CD4-positive, CD25-positive, alpha-beta regulatory T cell (primary cell): Measurements from ENCODE around the gene RTL9. TPM values are rescaled to one million over a fixed set of nuclear protein-coding genes. Genes with fewer than 3 reads are reported as not detected.
A peak's percentile ranks its signal among the peaks of the same experiment; 100 is the strongest.

Source experiments
- ATAC-seq, 2 donors: fragments of 150-1000 bp; cut with Tn5 transposase; one replicate each; pipeline ENCODE4 v1.10.0; 2021; ENCODE audit warnings: low read depth in 2 of 2, moderate number of reproducible peaks in 2 of 2, moderate library complexity in 1 of 2
- DNase-seq, 3 donors: peaks; one replicate each; pipeline versions ENCODE4 v3.0.0 to v3.0.0-alpha.2; 2012 to 2022; ENCODE audit warnings: mixed read lengths in 1 of 3
- H3K27ac ChIP-seq: one replicate; pipeline ENCODE4 v1.7.0; 2013; ENCODE audit warnings: mild to moderate bottlenecking, low read length; ENCODE audit not compliant: insufficient read depth, poor library complexity, severe bottlenecking
- H3K27me3 ChIP-seq: one replicate; pipeline ENCODE4 v1.7.0; 2013; ENCODE audit warnings: low read length; ENCODE audit not compliant: control insufficient read depth, insufficient read depth
- H3K36me3 ChIP-seq: one replicate; pipeline ENCODE4 v1.7.0; 2013; ENCODE audit warnings: mild to moderate bottlenecking, low read length, moderate library complexity; ENCODE audit not compliant: control insufficient read depth, insufficient read depth
- H3K4me1 ChIP-seq: 2 replicates; pipeline ENCODE4 v1.7.0; 2013; ENCODE audit warnings: mild to moderate bottlenecking, low read length; ENCODE audit not compliant: insufficient read depth, control insufficient read depth, poor library complexity, severe bottlenecking
- H3K4me3 ChIP-seq: one replicate; pipeline ENCODE4 v1.7.0; 2013; ENCODE audit warnings: low read depth, mild to moderate bottlenecking, low read length, moderate library complexity
- H3K9me3 ChIP-seq, 2 experiments: 1 replicate in 1 of 2; 2 replicates in 1 of 2; pipeline ENCODE4 v1.7.0; 2013; ENCODE audit warnings: low read length in 2 of 2, mild to moderate bottlenecking in 1 of 2, moderate library complexity in 1 of 2; ENCODE audit not compliant: control insufficient read depth in 2 of 2
- H3K27ac Mint-ChIP-seq, 3 donors: one replicate each; pipeline ENCODE4 v1.8.0; 2020 to 2022; ENCODE audit warnings: mild to moderate bottlenecking in 3 of 3, mixed read lengths in 3 of 3, moderate library complexity in 2 of 3
- H3K27me3 Mint-ChIP-seq: one replicate; pipeline ENCODE4 v1.8.0; 2022; ENCODE audit warnings: mild to moderate bottlenecking, mixed read lengths
- H3K36me3 Mint-ChIP-seq: one replicate; pipeline ENCODE4 v1.8.0; 2020; ENCODE audit warnings: mixed read lengths
- H3K4me1 Mint-ChIP-seq, 4 donors: one replicate each; pipeline ENCODE4 v1.8.0; 2020 to 2022; ENCODE audit warnings: mixed read lengths in 4 of 4, mild to moderate bottlenecking in 1 of 4
- H3K4me3 Mint-ChIP-seq, 4 donors: one replicate each; pipeline ENCODE4 v1.8.0; 2020 to 2022; ENCODE audit warnings: mild to moderate bottlenecking in 4 of 4, mixed read lengths in 4 of 4, moderate library complexity in 3 of 4
- H3K9me3 Mint-ChIP-seq, 7 donors: one replicate each; pipeline ENCODE4 v1.8.0; 2020 to 2022; ENCODE audit warnings: mixed read lengths in 7 of 7, mild to moderate bottlenecking in 3 of 7, moderate library complexity in 2 of 7
- polyA plus RNA-seq, 4 donors: library from polyadenylated mRNA; unstranded; fragments of 300-500 nt; fragmentation: Illumina TruSeq; gene quantifications; one replicate each; pipeline ENCODE4 v1.2.3, GENCODE V29; 2021
- total RNA-seq: library from RNA; stranded (reverse); gene quantifications from one replicate; pipeline ENCODE4 v1.2.3, GENCODE V29; 2022

Gene RTL9
- total and polyA plus RNA-seq, 5 donors from 2014 or later, result not detected

DNA sequence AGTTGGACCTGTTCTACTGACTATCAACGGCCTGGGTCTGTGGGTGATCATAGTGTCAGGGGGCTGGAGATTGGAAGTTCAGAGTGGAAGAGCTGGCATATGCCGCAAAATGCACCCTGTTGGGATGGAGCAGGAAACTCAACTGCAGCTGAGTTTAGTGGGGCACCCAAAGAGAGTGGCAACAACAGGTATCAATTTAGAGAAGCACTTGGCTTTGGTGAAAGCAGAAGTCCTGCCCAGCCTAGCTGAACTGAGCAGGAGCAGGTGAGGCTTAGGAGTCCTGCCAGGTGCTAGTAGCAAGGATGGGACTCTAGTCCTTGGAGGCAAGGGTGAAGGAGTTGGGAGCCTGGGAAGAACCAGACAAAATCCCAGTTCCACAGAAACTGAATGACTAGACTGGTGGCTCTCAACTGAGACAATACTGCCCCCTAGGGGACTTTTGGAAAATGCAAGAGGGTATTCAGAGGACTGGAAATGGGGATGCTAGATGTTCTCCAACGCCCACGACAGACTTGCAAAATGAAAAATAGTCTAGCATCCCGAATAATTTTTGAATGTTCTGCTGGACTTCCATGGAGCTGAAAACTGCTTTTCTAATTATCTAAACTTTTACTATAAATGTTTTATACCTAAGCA lies 49.4 kb downstream of the RTL9 start:
- H3K4me1 ChIP-seq, result peaks cover 3% of the 10 kb centered on the region
- H3K9me3 ChIP-seq, result no peaks in the 10 kb centered on the region
- Mint-ChIP-seq H3K27ac (peak overlapping the region in 1 of 3 donors; percentile 65), H3K4me1 (peaks cover 0 to 2% (median 0%) of the 10 kb centered on the region in 4 donors), H3K36me3 (no peaks in the 10 kb centered on the region), H3K27me3 (peaks cover 10% of the 10 kb centered on the region), H3K4me3 (no peak overlapping the region), H3K9me3 (no peaks in the 10 kb centered on the region)
- no peaks in the 10 kb centered on the region for H3K27me3 ChIP-seq
- peak; percentile 33 to 60 (median 57) for DNase-seq
- ATAC-seq, result peak in 1 of 2 donors; percentile 37
- no peaks in the 10 kb centered on the region for H3K36me3 ChIP-seq
- H3K4me3 ChIP-seq, result no peak overlapping the region
- H3K27ac ChIP-seq, result no peak overlapping the region

Other genes starting within 250 kb of the RTL9 start
- gene AMMECR1, start 40.8 kb upstream of the RTL9 start, total RNA-seq, result 23.1 TPM
- 10 to 100 TPM; 11.0 to 16.1 (median 15.3) TPM for gene AMMECR1, start 40.8 kb upstream of the RTL9 start, polyA plus RNA-seq